HG02763 (cell line): Measurements from ENCODE around the gene RFPL1.
"Not testable (repeated sequence)": the region's sequence is repeated elsewhere in the genome, so short reads cannot be mapped to it uniquely, and the experiment has no call there.

ENCODE experiments used
- ATAC-seq: cut with Tn5 transposase; IDR thresholded peaks from one replicate; pipeline ENCODE4 v1.9.1; 2021; ENCODE audit warnings: mild to moderate bottlenecking, moderate library complexity; ENCODE audit not compliant: unreplicated experiment

Gene RFPL1

GRCh38 chr22:29476116-29476515, 37.7 kb downstream of the RFPL1 start:
- no peak for ATAC-seq

- no peak for ATAC-seq
Measured at GRCh38 chr22:29477723-29478318, 39.4 kb downstream of the RFPL1 start.

GRCh38 chr22:29478326-29479276, 40.2 kb downstream of the RFPL1 start:
- ATAC-seq: no peak

DNA sequence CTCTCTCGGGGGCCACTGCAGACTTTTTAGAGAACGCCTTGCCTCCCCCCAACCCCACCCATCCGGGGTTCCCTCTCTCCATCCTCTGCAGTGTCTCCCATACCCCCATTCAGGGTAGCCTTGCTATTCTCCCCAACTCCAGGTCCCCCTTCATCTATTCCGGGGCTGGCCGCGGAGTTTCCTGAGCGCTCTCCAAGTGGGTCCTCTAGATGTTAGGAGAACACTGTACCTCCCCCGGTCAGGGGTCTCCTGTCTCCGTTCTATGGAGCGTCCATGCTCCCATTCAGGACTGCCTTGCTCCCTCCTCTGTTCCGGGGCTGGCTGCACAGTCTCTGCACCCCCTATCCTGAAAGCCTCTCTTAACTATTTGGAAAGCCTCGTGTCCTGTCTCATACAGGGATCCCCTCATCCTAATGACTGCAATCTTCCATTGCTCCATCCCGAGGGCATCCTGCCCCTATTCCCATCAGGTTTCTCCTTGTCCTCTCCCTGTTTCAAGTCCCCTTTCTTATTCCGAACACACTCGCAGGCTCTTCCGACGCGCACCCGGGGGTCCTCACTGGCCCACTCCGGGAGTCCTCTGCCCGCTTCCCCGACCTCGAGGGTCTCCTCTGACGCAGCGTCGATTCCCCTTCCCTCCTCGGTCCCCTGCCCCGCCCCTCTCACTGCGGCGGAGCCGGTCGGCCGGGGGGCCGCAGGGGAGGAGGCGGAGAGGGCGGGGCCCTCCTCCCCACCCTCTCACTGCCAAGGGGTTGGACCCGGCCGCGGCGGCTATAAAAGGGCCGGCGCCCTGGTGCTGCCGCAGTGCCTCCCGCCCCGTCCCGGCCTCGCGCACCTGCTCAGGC, 41.3 kb downstream of the RFPL1 start, which contains the start of gene NEFH:
Gene NEFH (plus strand): TSS at position 802 of the 845 bp plus-strand sequence. CDS start 45 bp downstream, outside the sequence.
- ATAC-seq: no peak

DNA sequence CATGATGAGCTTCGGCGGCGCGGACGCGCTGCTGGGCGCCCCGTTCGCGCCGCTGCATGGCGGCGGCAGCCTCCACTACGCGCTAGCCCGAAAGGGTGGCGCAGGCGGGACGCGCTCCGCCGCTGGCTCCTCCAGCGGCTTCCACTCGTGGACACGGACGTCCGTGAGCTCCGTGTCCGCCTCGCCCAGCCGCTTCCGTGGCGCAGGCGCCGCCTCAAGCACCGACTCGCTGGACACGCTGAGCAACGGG, 41.8 kb downstream of the RFPL1 start:
- no peak for ATAC-seq

GRCh38 chr22:29480512-29481264, 42.3 kb downstream of the RFPL1 start:
- no peak for ATAC-seq

- no peak for ATAC-seq
Measured at GRCh38 chr22:29481265-29482000, 43.0 kb downstream of the RFPL1 start.

DNA sequence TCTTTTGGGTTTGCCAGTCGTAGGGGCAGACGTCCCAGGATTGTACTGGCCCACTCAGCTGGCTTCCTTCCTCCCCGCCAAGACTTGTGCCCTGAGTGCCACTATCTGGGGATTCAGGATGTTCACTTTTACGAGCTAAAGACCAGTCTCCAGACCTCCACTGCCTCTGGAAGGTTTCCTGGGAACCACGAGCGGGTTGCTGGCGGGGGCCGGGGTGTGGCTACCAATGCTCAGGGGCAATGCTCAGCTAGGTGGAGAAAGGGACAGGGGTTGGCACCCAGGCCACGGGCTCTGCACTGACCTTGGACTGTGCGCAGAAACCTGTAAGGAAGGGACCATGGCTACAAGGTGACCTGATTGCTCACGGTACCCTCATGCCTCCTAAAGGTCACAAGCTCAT, 43.9 kb downstream of the RFPL1 start:
- no peak for ATAC-seq

DNA sequence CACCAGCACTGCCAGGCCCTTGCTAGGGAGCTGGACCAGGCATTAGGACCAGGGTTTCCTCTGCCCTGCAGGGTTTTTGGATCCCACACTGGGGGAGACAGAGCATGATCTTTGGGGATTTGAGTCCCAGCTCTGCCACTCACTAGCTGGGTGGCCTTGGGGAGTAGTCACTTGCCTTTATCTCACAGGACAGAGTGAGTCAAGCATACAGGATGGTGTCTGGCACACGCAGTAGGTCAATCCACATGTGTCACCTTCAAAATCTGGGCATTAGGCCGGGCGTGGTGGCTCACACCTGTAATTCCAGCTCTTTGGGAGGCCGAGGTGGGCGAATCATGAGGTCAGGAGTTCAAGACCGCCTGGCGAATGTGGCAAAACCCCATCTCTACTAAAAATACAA, 44.3 kb downstream of the RFPL1 start:
- no peak for ATAC-seq

DNA sequence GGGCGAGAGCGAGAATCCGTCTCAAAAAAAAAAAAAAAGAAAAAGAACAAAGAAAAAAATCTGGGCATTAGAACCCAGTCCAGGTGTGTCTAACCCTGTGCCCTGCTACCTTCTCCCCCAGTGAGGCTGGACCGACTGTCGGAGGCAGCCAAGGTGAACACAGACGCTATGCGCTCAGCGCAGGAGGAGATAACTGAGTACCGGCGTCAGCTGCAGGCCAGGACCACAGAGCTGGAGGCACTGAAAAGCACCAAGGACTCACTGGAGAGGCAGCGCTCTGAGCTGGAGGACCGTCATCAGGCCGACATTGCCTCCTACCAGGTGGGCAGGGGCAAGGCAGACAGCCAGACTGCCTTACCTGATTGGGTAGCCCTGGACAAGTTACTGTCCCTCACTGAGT, 44.9 kb downstream of the RFPL1 start:
- no peak for ATAC-seq

- ATAC-seq: no peak
Measured at GRCh38 chr22:29484642-29485041, 46.3 kb downstream of the RFPL1 start.

DNA sequence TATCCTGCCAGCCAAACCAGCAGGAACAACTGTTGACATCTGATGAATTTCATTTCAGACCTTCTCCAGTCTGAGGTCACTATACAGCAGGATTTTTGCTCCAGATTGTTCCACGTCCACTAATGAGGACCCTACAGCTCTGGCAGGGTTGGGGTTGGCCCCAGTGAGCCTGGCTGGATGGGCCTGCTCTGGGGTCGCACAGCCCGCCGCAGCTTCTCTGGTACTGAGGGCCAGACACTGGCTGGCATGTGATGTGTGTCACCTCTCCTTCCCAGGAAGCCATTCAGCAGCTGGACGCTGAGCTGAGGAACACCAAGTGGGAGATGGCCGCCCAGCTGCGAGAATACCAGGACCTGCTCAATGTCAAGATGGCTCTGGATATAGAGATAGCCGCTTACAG, 47.1 kb downstream of the RFPL1 start:
- no peak for ATAC-seq

DNA sequence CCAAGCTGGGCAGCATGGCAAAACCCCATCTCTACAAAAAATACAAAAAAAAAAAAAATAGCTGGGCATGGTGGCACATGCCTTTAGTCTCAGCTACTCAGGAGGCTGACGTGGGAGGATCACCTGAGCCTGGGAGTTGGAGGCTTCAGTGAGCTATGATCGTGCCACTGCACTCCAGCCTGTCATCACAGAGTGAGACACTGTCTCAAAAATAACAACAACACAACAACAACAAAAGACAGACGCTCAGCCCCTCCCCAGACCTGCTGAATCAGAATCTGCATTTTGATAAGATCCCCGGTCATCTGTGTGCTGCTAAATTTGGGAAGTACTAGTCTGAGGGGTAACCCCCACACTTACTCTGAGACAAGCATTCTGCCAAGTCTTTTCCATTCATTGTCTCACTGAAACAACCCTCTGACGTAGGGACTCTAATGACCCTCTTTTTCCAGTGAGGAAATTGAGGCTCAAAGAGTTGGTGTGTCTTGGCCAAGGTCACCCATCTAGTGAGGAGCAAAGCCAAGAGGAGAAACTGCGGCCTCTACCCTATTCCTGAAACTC, 49.1 kb downstream of the RFPL1 start:
- ATAC-seq: no peak

GRCh38 chr22:29489127-29489780, 50.9 kb downstream of the RFPL1 start:
- not testable (repeated sequence) for ATAC-seq

- ATAC-seq: no peak
Measured at GRCh38 chr22:29491012-29491411, 52.6 kb downstream of the RFPL1 start.
